Measurements from ENCODE around the gene CCDC178.

DNA sequence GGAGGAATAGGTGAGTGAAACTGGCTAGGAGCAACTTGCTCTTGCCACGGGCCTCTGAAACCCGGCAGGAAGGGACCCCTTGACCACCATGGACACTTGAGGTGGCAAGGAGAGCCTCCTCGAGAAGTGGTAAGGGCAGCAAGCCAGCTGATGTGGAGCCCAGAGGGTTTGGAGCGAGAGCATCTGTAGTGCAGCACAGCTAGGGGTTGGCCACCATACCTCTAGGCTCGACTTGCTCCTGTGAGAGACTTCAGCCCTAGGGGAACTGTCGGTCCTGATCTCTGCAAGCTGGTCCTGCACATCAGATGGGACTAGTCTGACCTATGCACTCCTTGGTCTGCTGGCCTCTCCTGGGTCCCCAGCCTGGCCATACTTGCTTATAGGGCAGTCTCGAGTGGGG lies 158.4 kb downstream of the CCDC178 start:
- TF ChIP-seq FOXP2 (optimal IDR thresholded peaks at IDR 0.05; ENCODE audit: control extremely low read depth, extremely low read length, insufficient read depth) (no peak), EZH2 (IDR thresholded peaks at IDR 0.05) (no peak), POLR2AphosphoS5 (IDR thresholded peaks at IDR 0.05; ENCODE audit: borderline replicate concordance, low read depth, low read length) (no peak)

Measured in SK-N-MC (cell line).